Suprapubic skin (tissue), 4 donors: ENCODE results near the gene LMBR1.

Experiments used
- EP300 ChIP-seq: sonication (generic); formaldehyde crosslinking; IDR thresholded peaks from one replicate; pipeline ENCODE4 v1.6.1; 2017; ENCODE audit warnings: antibody characterized with exemption
- POLR2A ChIP-seq, 2 donors: fragments of 450-650 bp; IDR thresholded peaks; one replicate each; pipeline ENCODE4 v1.6.1; 2017; ENCODE audit warnings: antibody characterized with exemption in 2 of 2, mild to moderate bottlenecking in 2 of 2, moderate library complexity in 2 of 2
- POLR2AphosphoS5 ChIP-seq, 3 donors: sonication (generic); formaldehyde crosslinking; IDR thresholded peaks; one replicate each; pipeline ENCODE4 v1.6.1; 2017; ENCODE audit warnings: antibody characterized with exemption in 3 of 3
- TF ChIP-seq, protein P1 (sequence below), 2 donors: fragments of 200-600 bp in 1 of 2; fragments of 450-650 bp in 1 of 2; sonication (generic) in 1 of 2; IDR thresholded peaks; one replicate each; pipeline ENCODE4 v1.5.1; 2016 to 2019; ENCODE audit warnings: antibody characterized with exemption in 2 of 2, mild to moderate bottlenecking in 1 of 2, moderate library complexity in 1 of 2

DNA sequence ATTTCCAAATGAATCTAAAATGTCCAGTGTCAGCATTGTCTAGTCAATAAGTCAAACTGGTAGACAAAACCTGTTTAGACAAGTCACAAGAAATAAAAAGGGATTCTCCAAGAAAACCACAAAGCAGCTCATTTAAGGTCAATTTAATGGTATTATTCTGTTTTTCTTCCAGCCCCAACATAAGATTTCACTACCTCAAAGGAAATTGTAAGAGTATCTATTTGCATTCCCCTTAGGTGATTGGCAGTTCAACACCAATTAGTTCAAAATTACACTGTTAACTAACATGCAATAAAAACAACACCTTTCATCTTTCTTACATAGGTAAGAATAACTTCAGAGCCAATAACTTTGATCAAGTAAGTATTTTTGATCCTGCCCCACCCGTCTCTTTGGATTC is 146.1 kb downstream of the LMBR1 start:
- TF ChIP-seq, protein P1, sequence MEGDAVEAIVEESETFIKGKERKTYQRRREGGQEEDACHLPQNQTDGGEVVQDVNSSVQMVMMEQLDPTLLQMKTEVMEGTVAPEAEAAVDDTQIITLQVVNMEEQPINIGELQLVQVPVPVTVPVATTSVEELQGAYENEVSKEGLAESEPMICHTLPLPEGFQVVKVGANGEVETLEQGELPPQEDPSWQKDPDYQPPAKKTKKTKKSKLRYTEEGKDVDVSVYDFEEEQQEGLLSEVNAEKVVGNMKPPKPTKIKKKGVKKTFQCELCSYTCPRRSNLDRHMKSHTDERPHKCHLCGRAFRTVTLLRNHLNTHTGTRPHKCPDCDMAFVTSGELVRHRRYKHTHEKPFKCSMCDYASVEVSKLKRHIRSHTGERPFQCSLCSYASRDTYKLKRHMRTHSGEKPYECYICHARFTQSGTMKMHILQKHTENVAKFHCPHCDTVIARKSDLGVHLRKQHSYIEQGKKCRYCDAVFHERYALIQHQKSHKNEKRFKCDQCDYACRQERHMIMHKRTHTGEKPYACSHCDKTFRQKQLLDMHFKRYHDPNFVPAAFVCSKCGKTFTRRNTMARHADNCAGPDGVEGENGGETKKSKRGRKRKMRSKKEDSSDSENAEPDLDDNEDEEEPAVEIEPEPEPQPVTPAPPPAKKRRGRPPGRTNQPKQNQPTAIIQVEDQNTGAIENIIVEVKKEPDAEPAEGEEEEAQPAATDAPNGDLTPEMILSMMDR (IDR thresholded peaks at IDR 0.05), result no peak
- TF ChIP-seq POLR2A (IDR thresholded peaks at IDR 0.05), result no peak
- no peak for TF ChIP-seq POLR2AphosphoS5 (IDR thresholded peaks at IDR 0.05)
- no peak for TF ChIP-seq EP300
